ENCODE data around the gene PRKN. TPM values are rescaled to one million over a fixed set of nuclear protein-coding genes. Genes with fewer than 3 reads are reported as not detected.

PRKN gene
- total RNA-seq, 1 experiment from 2014 or later = not detected

DNA sequence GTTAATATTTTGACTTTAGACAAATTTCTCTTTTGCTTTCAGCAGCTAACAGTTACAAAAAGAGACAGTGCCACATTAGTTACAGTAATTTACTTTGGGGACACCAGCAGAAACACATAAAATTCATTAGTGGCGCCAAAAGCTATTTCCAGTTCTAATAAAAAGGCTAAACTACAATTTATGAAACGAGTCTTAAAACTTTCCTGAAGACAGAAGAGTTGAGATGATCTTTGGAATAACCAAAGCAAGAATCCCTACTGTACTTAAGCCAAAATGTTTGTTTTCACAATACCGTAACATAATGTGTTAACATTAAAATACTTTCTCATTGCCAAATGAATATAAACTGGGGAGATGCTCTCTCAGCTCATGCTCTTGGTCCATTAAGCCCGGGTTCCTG lies 1103.5 kb downstream of the PRKN start:
- Histone ChIP-seq H3K27ac (no peak overlapping the region), H2AFZ (no peak overlapping the region), H3K4me2 (no peak overlapping the region), H3K79me2 (ENCODE audit: low read depth) (no peaks in the 10 kb centered on the region), H3K4me3 (no peak overlapping the region), H3K27me3 (ENCODE audit: insufficient read depth, low read depth) (no peaks in the 10 kb centered on the region), H3K9me3 (ENCODE audit: insufficient read depth, low read depth) (no peaks in the 10 kb centered on the region), H4K20me1 (ENCODE audit: insufficient read depth) (no peaks in the 10 kb centered on the region), H3K36me3 (ENCODE audit: low read depth) (no peaks in the 10 kb centered on the region), H3F3A (ENCODE audit: insufficient read depth, low read depth) (no peaks in the 10 kb centered on the region), H3K4me1 (replicated peaks; ENCODE audit: insufficient read depth) (no peaks in the 10 kb centered on the region), H3K9me2 (ENCODE audit: insufficient read depth) (no peaks in the 10 kb centered on the region)
- BruUV-seq (replicated peaks) = no TSS peak
- ChIA-PET POLR2A (ENCODE audit: unreplicated experiment) (no interaction called here), CTCF (no interaction called here)
- no peak for TF ChIP-seq EZH2 (IDR thresholded peaks at IDR 0.05; ENCODE audit: low read depth)
- TF ChIP-seq, protein P1, sequence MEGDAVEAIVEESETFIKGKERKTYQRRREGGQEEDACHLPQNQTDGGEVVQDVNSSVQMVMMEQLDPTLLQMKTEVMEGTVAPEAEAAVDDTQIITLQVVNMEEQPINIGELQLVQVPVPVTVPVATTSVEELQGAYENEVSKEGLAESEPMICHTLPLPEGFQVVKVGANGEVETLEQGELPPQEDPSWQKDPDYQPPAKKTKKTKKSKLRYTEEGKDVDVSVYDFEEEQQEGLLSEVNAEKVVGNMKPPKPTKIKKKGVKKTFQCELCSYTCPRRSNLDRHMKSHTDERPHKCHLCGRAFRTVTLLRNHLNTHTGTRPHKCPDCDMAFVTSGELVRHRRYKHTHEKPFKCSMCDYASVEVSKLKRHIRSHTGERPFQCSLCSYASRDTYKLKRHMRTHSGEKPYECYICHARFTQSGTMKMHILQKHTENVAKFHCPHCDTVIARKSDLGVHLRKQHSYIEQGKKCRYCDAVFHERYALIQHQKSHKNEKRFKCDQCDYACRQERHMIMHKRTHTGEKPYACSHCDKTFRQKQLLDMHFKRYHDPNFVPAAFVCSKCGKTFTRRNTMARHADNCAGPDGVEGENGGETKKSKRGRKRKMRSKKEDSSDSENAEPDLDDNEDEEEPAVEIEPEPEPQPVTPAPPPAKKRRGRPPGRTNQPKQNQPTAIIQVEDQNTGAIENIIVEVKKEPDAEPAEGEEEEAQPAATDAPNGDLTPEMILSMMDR (conservative IDR thresholded peaks at IDR 0.05) = no peak
- intact Hi-C loops (cut with micrococcal nuclease; ENCODE audit: unreplicated experiment) = no loop called here
- no peak for DNase-seq

DNA sequence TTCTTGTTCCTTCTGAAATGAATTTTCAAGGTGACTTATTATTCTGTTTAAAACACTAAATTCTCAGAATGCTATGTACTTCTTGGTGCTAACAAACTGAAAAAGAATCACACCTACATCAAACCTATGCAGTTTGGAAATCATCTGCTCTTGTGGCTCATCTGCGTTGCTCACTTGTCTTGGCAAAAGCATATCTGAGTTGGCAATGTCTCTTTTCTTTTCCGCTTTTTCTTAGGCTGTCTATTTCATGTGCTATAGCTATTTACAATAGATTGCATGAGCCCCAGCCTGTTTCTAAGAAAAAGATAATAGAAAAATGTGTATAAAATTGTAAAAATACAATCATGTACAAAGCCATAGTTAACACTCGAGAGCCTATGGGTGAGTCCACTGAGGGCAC lies 1104.8 kb downstream of the PRKN start:
- no peak overlapping the region for H2AFZ ChIP-seq
- H3K4me2 ChIP-seq = no peak overlapping the region
- H3K27me3 ChIP-seq (ENCODE audit: insufficient read depth, low read depth) = no peaks in the 10 kb centered on the region
- ChIA-PET POLR2A (ENCODE audit: unreplicated experiment) (no interaction called here), CTCF (no interaction called here)
- BruUV-seq (replicated peaks) = no TSS peak
- no peaks in the 10 kb centered on the region for H4K20me1 ChIP-seq (ENCODE audit: insufficient read depth)
- no peaks in the 10 kb centered on the region for H3K9me2 ChIP-seq (ENCODE audit: insufficient read depth)
- no peaks in the 10 kb centered on the region for H3F3A ChIP-seq (ENCODE audit: insufficient read depth, low read depth)
- no peak for TF ChIP-seq EZH2 (IDR thresholded peaks at IDR 0.05; ENCODE audit: low read depth)
- TF ChIP-seq, protein P1 (conservative IDR thresholded peaks at IDR 0.05) = no peak
- no peaks in the 10 kb centered on the region for H3K36me3 ChIP-seq (ENCODE audit: low read depth)
- H3K27ac ChIP-seq = no peak overlapping the region
- H3K4me3 ChIP-seq = no peak overlapping the region
- no peaks in the 10 kb centered on the region for H3K79me2 ChIP-seq (ENCODE audit: low read depth)
- no peaks in the 10 kb centered on the region for H3K9me3 ChIP-seq (ENCODE audit: insufficient read depth, low read depth)
- no peaks in the 10 kb centered on the region for H3K4me1 ChIP-seq (replicated peaks; ENCODE audit: insufficient read depth)
- DNase-seq = no peak
- intact Hi-C loops (cut with micrococcal nuclease; ENCODE audit: unreplicated experiment) = no loop called here

- no TSS peak for BruUV-seq (replicated peaks)
- Histone ChIP-seq H3K27ac (no peak overlapping the region), H3K4me1 (replicated peaks; ENCODE audit: insufficient read depth) (no peaks in the 10 kb centered on the region), H3K9me2 (ENCODE audit: insufficient read depth) (no peaks in the 10 kb centered on the region), H3K27me3 (ENCODE audit: insufficient read depth, low read depth) (no peaks in the 10 kb centered on the region), H3K4me2 (no peak overlapping the region), H4K20me1 (ENCODE audit: insufficient read depth) (no peaks in the 10 kb centered on the region), H3K4me3 (no peak overlapping the region), H3K9me3 (ENCODE audit: insufficient read depth, low read depth) (no peaks in the 10 kb centered on the region), H2AFZ (no peak overlapping the region), H3K36me3 (ENCODE audit: low read depth) (no peaks in the 10 kb centered on the region), H3F3A (ENCODE audit: insufficient read depth, low read depth) (no peaks in the 10 kb centered on the region), H3K79me2 (ENCODE audit: low read depth) (no peaks in the 10 kb centered on the region)
- no peak for DNase-seq
- ChIA-PET CTCF (interaction anchor here (0.6 kb wide), 1 partner anchor 32 kb away, joined by 10 read pairs; no protein-coding TSS in a partner anchor), POLR2A (ENCODE audit: unreplicated experiment) (no interaction called here)
- intact Hi-C loops (cut with micrococcal nuclease; ENCODE audit: unreplicated experiment) = no loop called here
- no peak for TF ChIP-seq EZH2 (IDR thresholded peaks at IDR 0.05; ENCODE audit: low read depth)
- TF ChIP-seq, protein P1 (conservative IDR thresholded peaks at IDR 0.05) = peak; percentile 34; the same call in 1 of the 2 replicates
Measured at GRCh38 chr6:161618831-161619454, 1108.6 kb downstream of the PRKN start.
